Neuron (in vitro differentiated cells): ENCODE measurements around the gene MIEF2.

Source experiments
- H2AFZ ChIP-seq: one replicate; pipeline ENCODE4 v1.6.1; 2013; ENCODE audit warnings: low read depth, mild to moderate bottlenecking, inconsistent platforms, low read length, moderate library complexity
- H3K27me3 ChIP-seq: one replicate; pipeline ENCODE4 v1.6.1; 2013; ENCODE audit warnings: low read length; ENCODE audit not compliant: insufficient read depth
- H3K36me3 ChIP-seq: one replicate; pipeline ENCODE4 v1.6.1; 2013; ENCODE audit warnings: low read length; ENCODE audit not compliant: insufficient read depth
- H3K4me1 ChIP-seq: one replicate; pipeline ENCODE4 v1.6.1; 2013; ENCODE audit warnings: low read length; ENCODE audit not compliant: insufficient read depth
- H3K4me3 ChIP-seq: 2 replicates; pipeline ENCODE4 v1.5.1; 2013; ENCODE audit warnings: mild to moderate bottlenecking, low read length, moderate library complexity
- H3K9me3 ChIP-seq: one replicate; pipeline ENCODE4 v1.6.1; 2013; ENCODE audit warnings: low read length

Gene MIEF2

DNA sequence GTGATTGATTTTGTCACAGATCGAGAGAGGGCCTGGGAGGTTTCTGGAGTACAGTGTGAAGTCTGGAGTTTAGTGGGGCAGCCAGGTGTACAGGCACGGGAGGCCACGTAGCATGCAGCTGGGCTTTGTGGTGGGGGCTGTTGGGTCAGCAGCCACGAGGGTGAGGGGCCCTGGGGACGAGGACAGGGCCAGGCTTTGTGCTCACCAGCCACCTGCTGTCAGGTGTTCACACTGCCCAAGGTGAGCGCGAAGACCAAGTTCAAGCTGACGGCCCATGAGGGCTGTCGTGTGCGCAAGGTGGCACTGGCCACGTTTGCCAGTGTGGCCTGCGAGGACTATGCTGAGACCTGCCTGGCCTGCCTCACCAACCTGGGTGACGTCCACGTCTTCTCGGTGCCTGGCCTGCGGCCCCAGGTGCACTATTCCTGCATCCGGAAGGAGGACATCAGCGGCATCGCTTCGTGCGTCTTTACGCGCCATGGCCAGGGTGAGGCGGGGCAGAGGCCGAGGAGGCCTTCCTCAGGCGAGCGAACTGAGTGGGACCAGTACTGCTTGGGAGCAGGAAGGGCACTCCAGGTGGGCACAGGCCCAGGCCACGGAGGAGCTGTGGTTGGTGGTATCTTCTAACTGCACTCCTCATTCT is 19.1 kb upstream of the MIEF2 start:
- H3K27me3 ChIP-seq = no peaks in the 10 kb centered on the region
- no peak overlapping the region for H3K4me3 ChIP-seq
- H3K4me1 ChIP-seq = no peaks in the 10 kb centered on the region
- H3K36me3 ChIP-seq = peaks cover 88% of the 10 kb centered on the region
- H2AFZ ChIP-seq = no peak overlapping the region
- H3K9me3 ChIP-seq = no peaks in the 10 kb centered on the region

DNA sequence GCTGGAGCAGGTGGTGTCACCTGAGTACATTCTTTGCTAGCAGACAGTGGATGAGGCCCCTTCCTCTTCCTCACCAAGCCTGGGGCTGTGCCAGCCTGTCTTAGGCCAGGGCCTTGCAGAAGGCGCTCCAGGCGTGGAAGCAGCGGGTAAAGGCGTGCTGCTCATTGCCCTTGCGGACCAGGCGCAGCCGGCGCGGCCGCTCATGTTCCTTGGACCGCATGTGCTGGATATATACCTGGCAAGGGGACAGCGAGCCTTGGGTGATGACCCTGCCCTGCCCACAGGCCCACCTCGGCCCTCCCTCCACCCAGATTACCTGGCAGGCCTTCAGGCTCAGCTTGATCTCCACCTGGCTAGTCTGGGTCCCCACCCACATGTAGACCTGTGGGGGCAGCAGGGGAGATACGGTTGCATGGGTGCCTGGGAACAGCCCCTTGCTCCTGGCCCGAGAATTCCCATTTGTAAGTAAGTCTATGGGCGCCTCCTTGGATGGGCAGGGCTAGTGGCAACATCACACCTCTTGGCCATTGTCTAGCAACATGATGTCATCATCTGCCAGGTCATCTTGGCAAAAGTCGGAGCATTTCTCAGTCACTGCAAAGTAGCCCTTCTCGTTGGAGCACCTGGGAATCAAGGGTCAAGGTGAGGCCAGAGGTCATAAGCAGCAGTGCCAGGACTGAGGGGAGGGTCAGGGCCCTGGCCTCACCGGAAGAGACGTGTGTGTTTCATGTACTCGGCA is 15.3 kb upstream of the MIEF2 start:
- no peaks in the 10 kb centered on the region for H3K4me1 ChIP-seq
- peaks cover 79% of the 10 kb centered on the region for H3K36me3 ChIP-seq
- H3K9me3 ChIP-seq = no peaks in the 10 kb centered on the region
- no peak overlapping the region for H2AFZ ChIP-seq
- H3K27me3 ChIP-seq = no peaks in the 10 kb centered on the region
- no peak overlapping the region for H3K4me3 ChIP-seq

DNA sequence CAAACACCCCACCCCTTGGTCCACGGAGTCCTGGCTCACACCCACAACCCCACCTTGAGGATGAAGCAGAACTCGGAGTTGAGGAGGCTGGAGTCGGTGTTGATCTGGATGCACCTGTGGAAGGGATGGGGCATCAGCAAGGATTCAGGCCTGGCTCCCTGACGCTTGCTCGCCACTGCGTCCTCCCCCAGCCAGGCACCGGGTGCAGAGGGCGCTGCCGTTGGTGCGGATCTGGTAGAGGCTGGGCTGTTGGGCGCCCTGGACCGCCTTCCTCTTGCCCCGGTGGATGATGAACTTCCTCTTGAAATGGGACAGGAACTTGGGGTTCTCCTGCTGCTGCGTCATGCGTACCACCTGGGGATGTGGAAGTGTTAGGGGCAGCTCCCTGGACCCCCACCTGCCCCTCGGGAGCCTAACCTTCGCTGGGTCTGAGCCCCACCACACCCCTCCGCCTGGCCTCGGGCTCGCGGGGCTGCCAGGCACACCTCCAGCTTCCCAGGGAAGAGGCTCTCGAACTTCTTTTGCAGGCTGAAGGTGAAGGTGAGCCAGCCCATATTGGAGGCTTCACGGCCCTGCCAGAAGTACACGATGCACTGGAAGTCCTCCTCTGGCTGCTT is 14.2 kb upstream of the MIEF2 start:
- H3K9me3 ChIP-seq = no peaks in the 10 kb centered on the region
- no peak overlapping the region for H3K4me3 ChIP-seq
- no peaks in the 10 kb centered on the region for H3K27me3 ChIP-seq
- no peak overlapping the region for H2AFZ ChIP-seq
- no peaks in the 10 kb centered on the region for H3K4me1 ChIP-seq
- H3K36me3 ChIP-seq = peaks cover 79% of the 10 kb centered on the region

DNA sequence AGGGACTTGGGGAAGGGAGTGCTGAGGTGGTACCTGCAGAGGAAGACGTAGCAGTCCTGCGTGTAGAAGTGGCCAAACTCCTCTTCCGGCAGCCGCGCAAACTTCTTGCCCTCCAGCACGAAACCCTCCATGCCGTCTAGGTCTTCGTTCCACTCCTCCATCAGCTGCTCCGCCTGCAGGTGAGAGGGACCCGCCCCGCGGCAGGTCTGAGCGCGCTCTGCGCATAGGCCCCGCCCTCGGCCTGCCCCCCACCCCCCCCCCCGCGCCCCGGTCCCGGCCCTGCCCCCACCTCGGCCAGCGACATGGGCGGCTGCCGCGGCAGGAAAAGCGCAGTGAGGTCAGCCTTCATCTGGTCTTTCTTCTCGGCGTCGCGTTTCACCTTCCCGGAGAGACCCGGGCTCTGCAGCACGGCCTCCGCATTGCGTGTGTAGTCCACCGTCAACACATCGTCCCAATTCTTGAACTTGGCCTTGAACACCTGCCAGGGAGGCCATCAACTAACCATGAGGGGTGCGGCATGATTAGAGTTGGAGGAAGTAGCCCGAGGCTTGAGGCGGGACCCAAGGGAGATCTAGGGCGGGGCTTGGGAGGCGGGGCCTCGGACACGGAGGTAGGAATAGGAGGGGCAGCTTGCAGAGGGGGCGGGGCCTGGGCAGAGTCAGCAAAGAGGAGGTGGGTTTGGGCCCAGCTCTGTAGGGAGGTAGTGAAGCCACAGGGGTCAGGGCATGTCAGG is 13.4 kb upstream of the MIEF2 start:
- Histone ChIP-seq H3K4me1 (no peaks in the 10 kb centered on the region), H2AFZ (no peak overlapping the region), H3K4me3 (no peak overlapping the region), H3K36me3 (peaks cover 79% of the 10 kb centered on the region), H3K9me3 (no peaks in the 10 kb centered on the region), H3K27me3 (no peaks in the 10 kb centered on the region)

DNA sequence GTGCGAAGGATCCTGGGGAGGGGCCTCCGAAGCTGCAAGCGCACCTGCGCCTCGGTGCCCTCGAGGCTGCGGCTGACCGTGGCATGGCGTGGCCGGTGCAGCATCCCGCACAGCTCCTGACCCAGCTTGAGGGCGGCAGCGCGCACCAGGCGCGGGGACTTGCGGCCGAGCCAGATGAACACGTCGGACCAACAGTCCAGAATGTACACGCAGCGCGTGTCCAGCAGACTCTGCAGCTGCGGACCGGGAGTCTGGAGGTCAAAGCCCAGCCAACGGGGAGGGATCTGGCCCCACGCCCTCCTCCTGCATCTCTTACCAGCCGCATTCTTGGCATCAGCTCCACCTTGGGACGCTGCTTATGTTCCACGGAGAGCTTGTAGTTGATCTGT is 12.9 kb upstream of the MIEF2 start:
- Histone ChIP-seq H3K36me3 (peaks cover 79% of the 10 kb centered on the region), H3K9me3 (no peaks in the 10 kb centered on the region), H3K4me1 (no peaks in the 10 kb centered on the region), H3K4me3 (no peak overlapping the region), H3K27me3 (no peaks in the 10 kb centered on the region), H2AFZ (no peak overlapping the region)

DNA sequence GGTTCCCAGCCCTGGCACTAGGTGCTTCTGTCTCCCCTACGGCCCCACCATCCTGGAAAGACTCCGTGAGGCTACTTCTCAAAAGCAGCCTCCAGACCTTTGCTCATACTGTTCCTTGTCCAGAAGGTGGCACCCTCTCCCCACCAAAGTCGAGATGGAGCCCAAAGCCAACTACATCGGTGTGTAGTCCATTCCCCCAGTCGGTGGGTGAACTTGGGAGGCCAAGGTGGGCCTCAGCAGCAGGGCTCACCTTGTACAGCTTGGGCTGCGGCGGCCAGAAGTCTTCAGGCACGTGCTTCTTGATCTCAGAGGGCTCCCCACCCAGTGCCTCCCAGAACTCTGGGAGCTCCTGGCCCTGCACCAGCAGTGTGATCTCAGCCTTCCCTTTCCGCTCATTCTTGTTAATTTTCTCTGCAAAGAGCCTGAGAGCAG is 12.1 kb upstream of the MIEF2 start:
- Histone ChIP-seq H2AFZ (no peak overlapping the region), H3K4me1 (no peaks in the 10 kb centered on the region), H3K27me3 (no peaks in the 10 kb centered on the region), H3K4me3 (no peak overlapping the region), H3K36me3 (peaks cover 76% of the 10 kb centered on the region), H3K9me3 (no peaks in the 10 kb centered on the region)

DNA sequence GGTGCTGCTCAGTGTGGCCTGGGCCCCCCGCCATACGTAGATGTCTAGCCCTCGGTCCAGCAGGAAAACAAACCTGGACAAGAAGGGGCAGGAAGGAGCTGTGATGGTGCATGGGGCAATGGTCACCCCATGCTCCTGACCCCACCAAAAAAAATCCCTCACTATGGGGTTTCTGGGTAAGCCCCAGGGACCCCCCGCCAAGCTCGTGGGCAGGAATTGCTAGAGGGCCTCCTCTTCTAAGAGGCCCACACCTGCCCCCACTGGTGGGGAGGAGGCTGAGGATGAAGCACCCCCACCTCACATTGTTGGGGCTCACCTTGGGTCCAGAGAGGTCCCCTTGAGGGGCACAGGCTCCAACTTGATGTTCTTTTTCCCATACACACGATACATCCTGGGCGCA is 11.7 kb upstream of the MIEF2 start:
- no peak overlapping the region for H2AFZ ChIP-seq
- H3K4me3 ChIP-seq = no peak overlapping the region
- peaks cover 76% of the 10 kb centered on the region for H3K36me3 ChIP-seq
- no peaks in the 10 kb centered on the region for H3K27me3 ChIP-seq
- H3K4me1 ChIP-seq = no peaks in the 10 kb centered on the region
- H3K9me3 ChIP-seq = no peaks in the 10 kb centered on the region

DNA sequence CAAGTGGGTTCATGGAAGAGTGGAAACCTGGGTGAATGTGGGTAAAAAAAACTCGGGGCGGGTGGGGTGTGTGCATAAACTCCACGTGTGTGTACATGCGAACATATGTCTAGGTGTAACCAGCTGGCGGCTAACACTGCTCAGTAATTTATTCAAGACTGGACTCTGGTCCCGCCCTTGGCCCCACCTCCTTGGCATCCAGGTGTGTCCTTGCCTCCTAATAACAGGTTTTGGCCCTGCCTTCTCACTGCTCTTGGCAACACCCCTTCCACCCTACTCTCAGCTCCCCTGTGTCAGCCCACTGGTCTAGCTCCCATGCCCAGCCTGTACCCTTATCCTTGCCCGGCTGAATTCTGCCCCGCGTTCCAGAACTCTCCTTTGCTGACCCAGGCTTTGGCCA is 10.2 kb upstream of the MIEF2 start:
- Histone ChIP-seq H2AFZ (no peak overlapping the region), H3K4me1 (no peaks in the 10 kb centered on the region), H3K36me3 (peaks cover 75% of the 10 kb centered on the region), H3K27me3 (no peaks in the 10 kb centered on the region), H3K9me3 (no peaks in the 10 kb centered on the region), H3K4me3 (no peak overlapping the region)

DNA sequence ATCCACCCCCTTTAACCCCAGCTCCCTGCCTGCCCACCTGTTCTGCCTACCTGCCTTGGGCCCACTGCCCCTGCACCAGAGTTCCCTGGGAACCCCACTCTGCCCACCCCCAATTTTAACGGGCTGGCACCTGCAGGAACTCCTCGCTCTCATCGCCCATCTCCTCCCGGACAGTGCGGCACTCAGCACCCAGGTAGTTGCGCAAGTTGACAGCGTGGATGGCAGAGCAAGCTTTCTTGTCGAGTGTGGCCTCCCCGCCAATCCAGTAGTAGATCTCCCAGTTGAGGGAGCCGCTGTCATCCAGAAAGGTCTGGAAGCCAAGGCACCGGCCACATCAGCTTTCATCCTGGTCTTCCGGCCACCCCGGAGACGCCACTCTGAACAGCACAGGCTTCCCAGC is 9.8 kb upstream of the MIEF2 start:
- H3K4me3 ChIP-seq = no peak overlapping the region
- no peak overlapping the region for H2AFZ ChIP-seq
- H3K9me3 ChIP-seq = no peaks in the 10 kb centered on the region
- H3K27me3 ChIP-seq = no peaks in the 10 kb centered on the region
- no peaks in the 10 kb centered on the region for H3K4me1 ChIP-seq
- peaks cover 74% of the 10 kb centered on the region for H3K36me3 ChIP-seq

DNA sequence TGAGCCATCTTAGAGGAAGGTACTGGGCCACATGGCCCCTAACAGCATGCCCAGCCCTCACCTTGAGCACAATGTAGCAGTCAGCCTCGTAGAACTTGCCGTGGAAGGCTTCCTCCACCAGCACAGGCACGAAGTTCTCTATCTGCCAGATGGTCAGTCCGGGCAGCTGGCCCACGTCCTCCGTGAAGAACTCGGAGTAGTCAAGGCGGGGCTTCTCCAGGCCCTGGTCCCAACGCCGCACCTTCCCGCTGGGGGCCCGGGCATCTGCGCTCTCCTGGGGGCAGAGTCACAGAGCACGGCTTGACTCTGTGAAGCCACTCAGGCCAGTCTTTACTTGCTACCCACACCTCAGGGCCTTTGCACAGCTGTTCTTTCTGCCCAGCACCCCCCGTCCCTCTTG is 9.3 kb upstream of the MIEF2 start:
- H3K4me3 ChIP-seq = no peak overlapping the region
- H3K9me3 ChIP-seq = no peaks in the 10 kb centered on the region
- peaks cover 72% of the 10 kb centered on the region for H3K36me3 ChIP-seq
- H2AFZ ChIP-seq = no peak overlapping the region
- H3K27me3 ChIP-seq = no peaks in the 10 kb centered on the region
- no peaks in the 10 kb centered on the region for H3K4me1 ChIP-seq

DNA sequence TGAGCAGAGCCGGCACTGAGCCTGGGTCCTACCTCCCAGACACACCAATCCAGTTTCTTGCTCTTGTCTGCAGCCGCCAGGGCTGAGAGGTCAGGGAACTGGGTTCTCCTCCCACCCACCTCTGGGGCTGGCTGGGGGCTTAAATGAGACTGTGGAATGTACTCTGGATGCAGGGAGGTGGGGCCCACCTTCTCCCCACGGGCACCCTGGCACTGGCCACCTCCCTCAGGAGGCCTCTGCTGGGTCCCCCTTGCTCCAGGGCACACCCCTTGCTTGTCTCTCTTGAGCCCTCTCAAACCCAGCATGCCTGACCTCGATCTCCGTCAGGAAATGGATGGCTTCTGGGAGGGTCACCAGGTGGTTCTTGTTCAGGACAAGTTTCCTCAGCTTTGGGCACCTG is 8.3 kb upstream of the MIEF2 start:
- Histone ChIP-seq H2AFZ (no peak overlapping the region), H3K4me1 (peaks cover 2% of the 10 kb centered on the region), H3K9me3 (no peaks in the 10 kb centered on the region), H3K27me3 (no peaks in the 10 kb centered on the region), H3K36me3 (peaks cover 68% of the 10 kb centered on the region), H3K4me3 (no peak overlapping the region)

DNA sequence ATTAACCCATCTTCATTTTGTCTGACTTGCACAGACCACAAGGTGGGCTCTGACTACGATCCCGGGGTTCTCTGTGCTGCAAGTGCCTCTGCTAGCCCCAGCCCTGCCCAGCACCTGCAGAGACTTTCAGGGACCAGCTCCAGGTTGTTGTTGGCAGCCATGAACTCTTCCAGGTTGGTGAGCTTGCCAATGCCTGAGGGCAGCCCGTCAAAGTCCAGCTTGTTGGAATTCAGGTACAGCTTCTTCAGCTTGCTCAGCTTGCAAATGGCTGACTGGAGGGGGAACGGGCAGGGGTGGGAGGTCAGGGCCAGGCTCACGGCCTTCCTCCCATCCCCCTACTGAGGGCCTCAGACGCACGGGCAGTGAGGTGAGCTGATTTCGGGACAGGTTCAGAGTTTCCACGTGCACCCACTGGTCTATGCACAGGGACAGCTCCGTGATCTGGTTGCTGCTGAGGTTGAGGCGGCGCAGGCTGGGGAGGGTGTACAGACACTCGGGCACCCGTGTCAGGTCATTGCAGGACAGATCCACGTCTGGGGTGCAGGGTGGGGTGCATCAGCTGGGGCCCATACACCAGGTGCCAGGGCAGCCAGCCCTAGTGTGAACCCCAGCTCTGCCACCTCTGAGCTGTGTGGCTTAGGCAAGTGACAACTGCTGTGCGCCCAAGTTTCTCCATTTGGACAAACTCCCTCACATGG is 7.1 kb upstream of the MIEF2 start:
- Histone ChIP-seq H3K27me3 (no peaks in the 10 kb centered on the region), H3K4me1 (peaks cover 7% of the 10 kb centered on the region), H3K9me3 (no peaks in the 10 kb centered on the region), H3K4me3 (no peak overlapping the region), H3K36me3 (peaks cover 59% of the 10 kb centered on the region), H2AFZ (no peak overlapping the region)
